ENCODE measurements around the gene PGLYRP3. TPM values are rescaled to one million over a fixed set of nuclear protein-coding genes. Genes with fewer than 3 reads are reported as not detected.

Gene PGLYRP3
- polyA plus RNA-seq, 3 donors = not detected

- Histone ChIP-seq H3K36me3 (replicated peaks in 1 of 2; ENCODE audit: control insufficient read depth in 1 of 2, insufficient read depth in 2 of 2, low read length in 2 of 2) (no peaks in the 10 kb centered on the region), H3K27me3 (ENCODE audit: control insufficient read depth in 2 of 2, insufficient read depth in 2 of 2, low read length in 2 of 2) (no peaks in the 10 kb centered on the region), H3K4me2 (replicated peaks; ENCODE audit: extremely low read depth, low read length, poor library complexity, severe bottlenecking) (no peak overlapping the region), H2AFZ (ENCODE audit: insufficient read depth, low read depth, low read length, poor library complexity, severe bottlenecking) (no peak overlapping the region), H3K9ac (ENCODE audit: insufficient read depth, low read length, poor library complexity, severe bottlenecking) (no peak overlapping the region), H3K4me1 (ENCODE audit: control insufficient read depth in 1 of 2, insufficient read depth in 2 of 2, low read length in 2 of 2) (peaks cover 28 to 32% of the 10 kb centered on the region in 2 donors), H3K79me2 (ENCODE audit: insufficient read depth, low read length) (no peaks in the 10 kb centered on the region), H3K27ac (ENCODE audit: low read depth in 1 of 2, low read length in 2 of 2) (no peak overlapping the region), H3K4me3 (replicated peaks in 1 of 3; ENCODE audit: low read depth in 2 of 3, low read length in 3 of 3) (no peak overlapping the region), H4K20me1 (ENCODE audit: insufficient read depth, low read length) (no peaks in the 10 kb centered on the region), H3K9me3 (replicated peaks in 1 of 2; ENCODE audit: control insufficient read depth in 1 of 2, insufficient read depth in 1 of 2, low read length in 2 of 2) (no peaks in the 10 kb centered on the region)
- Mint-ChIP-seq H3K4me3 (no peak overlapping the region), H3K27me3 (ENCODE audit: low read depth in 3 of 3) (peaks cover 2 to 12% (median 6%) of the 10 kb centered on the region in 3 donors), H3K36me3 (no peaks in the 10 kb centered on the region), H3K9me3 (peaks cover 0 to 3% (median 0%) of the 10 kb centered on the region in 7 donors), H3K4me1 (peaks cover 48% of the 10 kb centered on the region), H3K27ac (no peak overlapping the region)
- DNase-seq = no peak
- TF ChIP-seq CTCF (IDR thresholded peaks at IDR 0.05) = no peak
- intact Hi-C loops (cut with micrococcal nuclease) = no loop called here
- WGBS (ENCODE audit: insufficient coverage) = 97% methylated on average over 4 of the region's 4 CpGs
These were observed 28.7 kb upstream of the PGLYRP3 start for GRCh38 chr1:153341431-153341934.

- Histone ChIP-seq H2AFZ (ENCODE audit: insufficient read depth, low read depth, low read length, poor library complexity, severe bottlenecking) (no peak overlapping the region), H3K36me3 (replicated peaks in 1 of 2; ENCODE audit: control insufficient read depth in 1 of 2, insufficient read depth in 2 of 2, low read length in 2 of 2) (no peaks in the 10 kb centered on the region), H3K27me3 (ENCODE audit: control insufficient read depth in 2 of 2, insufficient read depth in 2 of 2, low read length in 2 of 2) (no peaks in the 10 kb centered on the region), H4K20me1 (ENCODE audit: insufficient read depth, low read length) (no peaks in the 10 kb centered on the region), H3K79me2 (ENCODE audit: insufficient read depth, low read length) (no peaks in the 10 kb centered on the region), H3K4me1 (ENCODE audit: control insufficient read depth in 1 of 2, insufficient read depth in 2 of 2, low read length in 2 of 2) (peaks cover 17 to 21% of the 10 kb centered on the region in 2 donors), H3K9me3 (replicated peaks in 1 of 2; ENCODE audit: control insufficient read depth in 1 of 2, insufficient read depth in 1 of 2, low read length in 2 of 2) (no peaks in the 10 kb centered on the region), H3K4me2 (replicated peaks; ENCODE audit: extremely low read depth, low read length, poor library complexity, severe bottlenecking) (no peak overlapping the region), H3K4me3 (replicated peaks in 1 of 3; ENCODE audit: low read depth in 2 of 3, low read length in 3 of 3) (no peak overlapping the region), H3K27ac (ENCODE audit: low read depth in 1 of 2, low read length in 2 of 2) (no peak overlapping the region), H3K9ac (ENCODE audit: insufficient read depth, low read length, poor library complexity, severe bottlenecking) (no peak overlapping the region)
- 96% methylated on average over 4 of the region's 10 CpGs for WGBS (ENCODE audit: insufficient coverage)
- Mint-ChIP-seq H3K27me3 (ENCODE audit: low read depth in 3 of 3) (peaks cover 3 to 10% (median 6%) of the 10 kb centered on the region in 3 donors), H3K27ac (no peak overlapping the region), H3K4me1 (peaks cover 37% of the 10 kb centered on the region), H3K36me3 (no peaks in the 10 kb centered on the region), H3K9me3 (peaks cover 0 to 3% (median 0%) of the 10 kb centered on the region in 7 donors), H3K4me3 (no peak overlapping the region)
- TF ChIP-seq CTCF (IDR thresholded peaks at IDR 0.05) = no peak
- no peak for DNase-seq
- intact Hi-C loops (cut with micrococcal nuclease) = no loop called here
These were observed 27.6 kb upstream of the PGLYRP3 start for GRCh38 chr1:153340356-153340755.

Data from CD14-positive monocyte (primary cell).